NCI-H748 (cell line): Measurements from ENCODE around the gene ADH6.
"Not testable (repeated sequence)": the region's sequence is repeated elsewhere in the genome, so short reads cannot be mapped to it uniquely, and the experiment has no call there.

ENCODE experiments used
- DNase-seq: peaks from one replicate; lab custom pipeline; 2025; ENCODE audit not compliant: unreplicated experiment; lab: John Stamatoyannopoulos, UW

Gene ADH6

GRCh38 chr4:99200138-99200537 is 18.9 kb downstream of the ADH6 start:
- DNase-seq: no peak

GRCh38 chr4:99190336-99190735 is 28.7 kb downstream of the ADH6 start:
- DNase-seq: no peak

- not testable (repeated sequence) for DNase-seq
Observed at GRCh38 chr4:99189900-99190299, 29.1 kb downstream of the ADH6 start.

GRCh38 chr4:99186029-99186428 is 33.0 kb downstream of the ADH6 start:
- DNase-seq: no peak

GRCh38 chr4:99185581-99185980 is 33.5 kb downstream of the ADH6 start:
- no peak for DNase-seq

- DNase-seq: no peak
Observed at GRCh38 chr4:99180382-99181070, 38.5 kb downstream of the ADH6 start.

GRCh38 chr4:99179626-99180025 is 39.4 kb downstream of the ADH6 start:
- no peak for DNase-seq

GRCh38 chr4:99179178-99179577 is 39.9 kb downstream of the ADH6 start:
- no peak for DNase-seq

- DNase-seq: no peak
Observed at GRCh38 chr4:99166544-99166943, 52.5 kb downstream of the ADH6 start.

GRCh38 chr4:99165978-99166377 is 53.1 kb downstream of the ADH6 start:
- no peak for DNase-seq

GRCh38 chr4:99161373-99162099 is 57.5 kb downstream of the ADH6 start:
- DNase-seq: no peak

GRCh38 chr4:99159699-99160098 is 59.3 kb downstream of the ADH6 start:
- DNase-seq: no peak

GRCh38 chr4:99157478-99157935 is 61.5 kb downstream of the ADH6 start:
- DNase-seq: no peak

GRCh38 chr4:99156992-99157391 is 62.1 kb downstream of the ADH6 start:
- no peak for DNase-seq

- no peak for DNase-seq
Observed at GRCh38 chr4:99154658-99155342, 64.2 kb downstream of the ADH6 start.
